Fibroblast of skin of back (primary cell): ENCODE data around the gene LRP1.

Experiments used
- DNase-seq: peaks from one replicate; pipeline ENCODE4 v3.0.0-alpha.2; 2013

LRP1 gene

GRCh38 chr12:57240066-57240921 lies 112.0 kb downstream of the LRP1 start:
- DNase-seq = peak; percentile 72

- DNase-seq = no peak
Measured at GRCh38 chr12:57240926-57241401, 112.7 kb downstream of the LRP1 start.

GRCh38 chr12:57241402-57242310 lies 113.4 kb downstream of the LRP1 start:
- no peak for DNase-seq

- DNase-seq = no peak
Measured at GRCh38 chr12:57242329-57242690, 114.0 kb downstream of the LRP1 start.

GRCh38 chr12:57242691-57243454 lies 114.6 kb downstream of the LRP1 start:
- peak; percentile 59 for DNase-seq

GRCh38 chr12:57243521-57244311 lies 115.4 kb downstream of the LRP1 start:
- peak; percentile 67 for DNase-seq

- DNase-seq = no peak
Measured at GRCh38 chr12:57244312-57244696, 116.0 kb downstream of the LRP1 start.

- DNase-seq = no peak
Measured at GRCh38 chr12:57247041-57247440, 118.8 kb downstream of the LRP1 start.

GRCh38 chr12:57248934-57249742 lies 120.9 kb downstream of the LRP1 start:
- DNase-seq = no peak

- DNase-seq = no peak
Measured at GRCh38 chr12:57250541-57250940, 122.3 kb downstream of the LRP1 start.

GRCh38 chr12:57250956-57251355 lies 122.7 kb downstream of the LRP1 start, which contains the start of gene STAC3:
Gene STAC3 (minus strand): TSS chr12:57251187. CDS start chr12:57249636, 1,551 bp downstream.
- DNase-seq = no peak

GRCh38 chr12:57254506-57255280 lies 126.4 kb downstream of the LRP1 start:
- no peak for DNase-seq

- DNase-seq = no peak
Measured at GRCh38 chr12:57255916-57256315, 127.6 kb downstream of the LRP1 start.

- DNase-seq = no peak
Measured at GRCh38 chr12:57258977-57259970, 131.0 kb downstream of the LRP1 start.

GRCh38 chr12:57260366-57260765 lies 132.1 kb downstream of the LRP1 start:
- DNase-seq = no peak

GRCh38 chr12:57261428-57261865 lies 133.2 kb downstream of the LRP1 start:
- DNase-seq = no peak

- DNase-seq = no peak
Measured at GRCh38 chr12:57262126-57262822, 134.0 kb downstream of the LRP1 start.
